IPS-18c (cell line): Measurements from ENCODE around the gene ECE1.

ENCODE experiments used
- H3K4me3 ChIP-seq: 2 replicates; pipeline ENCODE4 v1.7.0; 2013; ENCODE audit warnings: low read depth, mild to moderate bottlenecking, low read length, moderate library complexity; ENCODE audit not compliant: insufficient read depth
- H3K9me3 ChIP-seq: one replicate; pipeline ENCODE4 v1.6.1; 2013; ENCODE audit warnings: mild to moderate bottlenecking, low read length, moderate library complexity; ENCODE audit not compliant: control insufficient read depth, insufficient read depth

Gene ECE1

DNA sequence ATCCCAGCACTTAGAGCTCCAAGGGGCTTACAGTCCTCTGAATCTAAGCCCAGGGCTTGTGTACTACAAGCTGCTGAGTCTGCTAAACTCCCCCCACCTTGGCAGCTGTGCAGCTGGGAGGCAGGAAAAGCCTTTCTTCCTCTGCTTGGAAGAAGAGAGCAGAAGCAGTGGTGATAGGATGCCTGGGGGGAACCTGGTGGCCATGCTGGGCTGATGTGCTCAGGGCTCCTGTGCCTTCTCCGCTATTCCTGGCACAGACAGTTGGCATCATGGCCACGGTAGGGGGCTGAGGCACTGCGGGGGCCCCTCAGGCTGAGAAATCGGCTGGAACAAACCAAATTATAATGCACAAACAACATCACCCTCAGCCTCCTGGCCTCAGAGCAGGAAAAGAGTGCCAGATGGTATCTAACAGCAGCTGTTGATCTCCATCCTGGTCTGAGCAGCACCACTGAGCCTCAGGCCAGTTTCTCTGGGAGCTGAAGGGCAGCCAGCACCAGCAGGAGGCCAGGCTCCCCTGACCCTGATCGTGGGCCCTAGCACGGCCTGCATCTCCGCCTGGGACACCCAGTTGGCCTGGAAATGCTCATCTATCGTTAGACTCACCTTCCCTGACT, 35.8 kb downstream of the ECE1 start:
- Histone ChIP-seq H3K9me3 (no peaks in the 10 kb centered on the region), H3K4me3 (no peak overlapping the region)

DNA sequence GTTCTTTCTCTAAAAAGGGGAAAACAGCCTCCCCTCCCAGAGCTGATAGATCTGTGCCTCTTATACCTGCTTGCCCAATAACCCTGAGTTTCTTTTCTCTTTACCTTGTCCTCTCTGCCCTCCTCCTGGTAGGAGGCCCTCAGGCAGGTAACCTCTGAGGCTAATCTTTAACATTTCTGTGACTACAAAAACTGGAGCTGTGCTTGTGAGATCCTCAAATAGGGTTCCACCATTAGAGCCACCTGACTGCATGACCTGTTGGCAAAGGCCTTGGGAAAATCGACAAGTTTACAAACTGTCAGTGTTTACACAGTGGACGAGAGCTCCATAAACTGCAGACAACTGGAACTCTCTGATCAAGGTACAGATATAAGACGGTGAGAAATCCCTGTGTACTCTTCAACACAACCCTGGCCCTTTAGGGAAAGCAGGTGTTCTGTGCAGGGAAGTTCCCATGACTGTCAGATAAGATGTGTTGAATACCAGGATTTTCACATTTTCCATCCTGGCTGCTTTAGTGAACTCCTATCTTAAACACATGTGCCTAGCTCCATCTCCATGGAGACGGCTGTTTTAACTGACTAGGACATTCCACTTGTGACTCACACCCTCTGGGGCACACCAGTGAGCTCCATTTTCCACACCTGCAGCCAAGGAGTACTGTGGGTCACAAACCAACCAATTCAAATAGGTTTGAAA, 38.3 kb downstream of the ECE1 start:
- H3K9me3 ChIP-seq, result no peaks in the 10 kb centered on the region
- H3K4me3 ChIP-seq, result no peak overlapping the region

DNA sequence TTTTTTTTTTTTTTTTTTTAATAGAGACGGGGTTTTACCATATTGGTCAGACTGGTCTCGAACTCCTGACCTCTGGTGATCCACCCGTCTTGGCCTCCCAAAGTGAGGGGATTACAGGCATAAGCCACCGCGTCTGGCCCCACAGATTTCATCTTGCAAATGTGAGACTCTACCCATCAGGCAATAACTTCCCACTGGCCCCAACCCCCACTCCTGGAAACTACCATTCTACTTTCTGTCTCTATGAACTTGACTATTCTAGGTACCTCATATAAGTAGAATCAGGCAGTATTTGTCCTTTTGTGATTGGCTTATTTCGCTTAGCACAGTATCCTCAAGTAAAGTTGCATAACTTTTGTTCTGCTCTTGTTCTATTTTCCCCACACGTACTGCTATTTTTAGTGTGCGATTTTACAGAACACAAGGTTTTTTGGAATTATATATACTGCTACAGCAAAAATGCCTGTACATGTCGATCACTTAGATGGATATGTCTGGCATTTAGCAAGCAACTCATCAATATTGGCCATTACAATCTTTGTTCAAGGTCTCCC, 40.2 kb downstream of the ECE1 start:
- no peak overlapping the region for H3K4me3 ChIP-seq
- H3K9me3 ChIP-seq, result no peaks in the 10 kb centered on the region

- H3K4me3 ChIP-seq, result no peak overlapping the region
- no peaks in the 10 kb centered on the region for H3K9me3 ChIP-seq
Observed at GRCh38 chr1:21247892-21248715, 42.2 kb downstream of the ECE1 start.

DNA sequence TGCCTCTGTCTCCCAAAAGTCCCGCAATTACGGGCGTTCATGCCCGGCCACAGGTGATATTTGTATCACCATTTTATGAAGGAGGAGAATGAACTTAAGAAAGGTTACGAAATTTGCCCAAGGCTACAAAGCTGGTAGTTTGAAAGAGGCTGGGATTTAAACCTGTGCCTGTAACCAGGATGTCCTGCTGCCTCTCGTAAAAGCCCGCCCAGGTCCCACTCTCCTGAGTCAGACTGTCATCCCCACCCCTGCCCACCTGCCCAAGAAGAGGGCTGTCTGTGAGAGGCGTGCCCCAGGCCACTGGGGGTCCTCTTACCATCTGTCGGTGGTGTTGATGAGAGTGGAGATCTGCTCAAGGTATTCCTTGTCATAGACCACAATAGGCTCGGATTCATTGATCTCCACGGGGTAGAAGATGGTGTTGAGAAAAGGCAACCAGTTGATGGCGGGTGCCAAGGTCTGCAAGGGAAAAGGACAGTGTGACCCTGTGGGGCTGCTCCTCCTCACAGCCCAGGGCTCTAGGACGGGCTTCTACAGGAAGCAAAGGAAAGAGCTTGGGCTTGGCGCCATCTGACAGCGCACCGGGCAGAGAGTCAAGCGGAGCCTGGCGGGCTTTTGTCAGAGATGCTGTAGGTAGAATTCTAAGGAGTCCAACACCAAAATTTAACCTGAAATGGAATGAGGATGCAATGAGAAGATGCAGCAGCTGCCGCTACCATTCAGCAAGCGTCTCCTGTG, 43.2 kb downstream of the ECE1 start:
- Histone ChIP-seq H3K9me3 (no peaks in the 10 kb centered on the region), H3K4me3 (no peak overlapping the region)

DNA sequence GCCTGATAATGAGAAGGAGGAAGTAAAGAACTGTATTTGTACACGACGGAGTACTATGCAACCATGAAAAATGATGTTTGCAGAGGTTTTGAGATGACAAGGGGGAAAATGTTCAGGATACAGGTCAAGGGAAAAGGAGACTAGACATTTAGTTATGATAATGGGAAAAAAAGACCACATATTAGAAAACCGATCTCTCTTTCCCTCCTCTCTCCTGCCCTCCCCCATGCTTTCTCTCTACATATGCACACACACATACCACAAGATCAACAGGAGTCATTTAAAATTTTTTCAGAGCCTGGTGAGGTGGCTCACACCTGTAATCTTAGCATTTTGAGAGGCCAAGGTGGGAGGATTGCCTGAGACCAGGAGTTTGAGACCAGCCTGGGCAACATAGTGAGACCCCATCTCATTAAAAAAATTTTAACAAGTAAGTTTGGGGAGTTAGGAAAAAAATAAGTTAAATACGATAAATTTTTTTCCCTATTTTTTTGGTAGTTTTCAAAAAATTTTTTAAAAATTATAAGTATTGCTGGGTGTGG, 44.5 kb downstream of the ECE1 start:
- H3K9me3 ChIP-seq, result no peaks in the 10 kb centered on the region

GRCh38 chr1:21244986-21245687, 45.1 kb downstream of the ECE1 start:
- H3K4me3 ChIP-seq, result no peak overlapping the region
- H3K9me3 ChIP-seq, result no peaks in the 10 kb centered on the region

More for the DNA sequence above, 44.5 kb downstream of the ECE1 start:
- H3K4me3 ChIP-seq, result no peak overlapping the region

DNA sequence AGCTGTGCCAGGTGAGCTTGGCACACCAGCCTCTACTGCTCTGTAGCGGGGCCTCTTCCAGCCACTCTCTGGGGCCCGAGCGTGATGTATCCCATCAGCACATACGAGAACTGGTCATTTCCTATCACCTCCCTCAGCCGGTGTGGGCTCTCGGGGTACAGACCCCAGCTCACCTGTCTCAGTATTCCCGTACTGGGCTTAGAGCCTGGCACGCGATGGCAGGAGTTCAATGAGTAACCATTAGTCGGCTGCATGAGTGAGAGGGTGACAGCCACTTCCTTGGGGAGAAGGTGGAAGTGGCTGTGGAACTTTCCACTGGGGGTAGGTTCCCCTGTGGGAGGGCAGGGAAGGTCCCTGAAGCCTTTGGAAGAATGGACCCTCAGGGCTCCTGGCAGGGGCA, 46.1 kb downstream of the ECE1 start:
- no peaks in the 10 kb centered on the region for H3K9me3 ChIP-seq
- no peak overlapping the region for H3K4me3 ChIP-seq

GRCh38 chr1:21242846-21243245, 47.4 kb downstream of the ECE1 start:
- H3K9me3 ChIP-seq, result no peaks in the 10 kb centered on the region

GRCh38 chr1:21241771-21242581, 48.3 kb downstream of the ECE1 start:
- H3K4me3 ChIP-seq, result no peak overlapping the region
- peaks cover 2% of the 10 kb centered on the region for H3K9me3 ChIP-seq

More at GRCh38 chr1:21242846-21243245, 47.4 kb downstream of the ECE1 start:
- H3K4me3 ChIP-seq, result no peak overlapping the region

DNA sequence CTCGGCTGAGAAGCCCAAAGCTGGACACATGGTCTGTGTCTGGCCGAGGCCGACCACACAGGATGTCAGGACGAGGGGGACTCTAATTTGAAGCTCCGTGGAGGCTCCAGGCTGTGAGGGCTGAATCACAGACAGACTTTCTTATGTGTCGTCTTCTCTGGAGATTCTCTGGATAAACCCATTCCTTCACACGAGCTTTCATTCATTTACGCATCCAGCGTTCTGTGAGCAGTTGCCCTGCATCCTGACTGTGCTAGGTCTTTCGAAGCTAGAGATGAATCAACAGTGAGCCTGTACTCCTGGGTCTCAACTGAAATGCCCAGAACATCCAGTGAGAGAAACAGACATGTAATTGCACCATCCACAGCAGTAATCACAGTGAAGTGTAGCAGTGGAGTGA, 49.6 kb downstream of the ECE1 start:
- Histone ChIP-seq H3K4me3 (no peak overlapping the region), H3K9me3 (peaks cover 2% of the 10 kb centered on the region)

GRCh38 chr1:21239221-21239620, 51.0 kb downstream of the ECE1 start:
- H3K9me3 ChIP-seq, result peaks cover 2% of the 10 kb centered on the region
- H3K4me3 ChIP-seq, result no peak overlapping the region

DNA sequence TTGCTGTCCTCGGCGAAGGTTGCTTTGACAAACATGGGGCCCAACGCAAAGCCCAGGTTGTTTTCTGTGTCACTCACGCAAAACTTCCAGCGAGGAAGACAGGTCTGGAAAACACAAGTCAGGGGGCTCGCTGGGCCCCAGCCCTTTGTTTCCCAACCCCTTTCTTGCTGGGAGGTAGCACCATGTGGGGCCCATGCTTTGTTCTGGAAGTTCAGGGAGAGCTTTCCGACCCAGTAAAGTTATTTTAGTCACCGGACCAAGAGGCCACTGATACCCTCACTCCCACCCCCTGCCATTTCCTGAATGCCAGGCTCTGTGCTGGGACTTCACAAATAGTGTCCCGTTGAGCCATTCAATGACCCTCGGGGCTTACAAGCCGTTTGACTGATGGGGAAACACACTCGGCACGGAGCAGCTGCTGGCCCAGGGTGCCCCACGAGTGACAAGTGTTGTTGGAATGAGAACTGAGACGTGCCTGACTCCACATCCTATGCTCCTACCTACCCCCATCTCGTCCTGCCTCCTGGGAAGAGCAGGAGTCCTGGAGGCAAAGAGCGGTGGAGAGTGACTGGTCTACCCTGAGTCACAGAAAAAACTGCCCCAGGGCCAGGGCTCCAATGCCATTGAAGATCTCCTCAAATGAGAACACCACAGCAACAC, 52.0 kb downstream of the ECE1 start:
- peaks cover 2% of the 10 kb centered on the region for H3K9me3 ChIP-seq
- H3K4me3 ChIP-seq, result no peak overlapping the region

- H3K4me3 ChIP-seq, result no peak overlapping the region
- peaks cover 2% of the 10 kb centered on the region for H3K9me3 ChIP-seq
Observed at GRCh38 chr1:21237446-21238088, 52.7 kb downstream of the ECE1 start.

- H3K4me3 ChIP-seq, result no peak overlapping the region
- H3K9me3 ChIP-seq, result peaks cover 2% of the 10 kb centered on the region
Observed at GRCh38 chr1:21236178-21236577, 54.1 kb downstream of the ECE1 start.
